GM18870 (cell line): ENCODE measurements around the gene TNNT2.

ENCODE experiments used
- ATAC-seq: cut with Tn5 transposase; IDR thresholded peaks from one replicate; pipeline ENCODE4 v1.9.1; 2021; ENCODE audit warnings: moderate library complexity; ENCODE audit not compliant: unreplicated experiment

TNNT2 gene

DNA sequence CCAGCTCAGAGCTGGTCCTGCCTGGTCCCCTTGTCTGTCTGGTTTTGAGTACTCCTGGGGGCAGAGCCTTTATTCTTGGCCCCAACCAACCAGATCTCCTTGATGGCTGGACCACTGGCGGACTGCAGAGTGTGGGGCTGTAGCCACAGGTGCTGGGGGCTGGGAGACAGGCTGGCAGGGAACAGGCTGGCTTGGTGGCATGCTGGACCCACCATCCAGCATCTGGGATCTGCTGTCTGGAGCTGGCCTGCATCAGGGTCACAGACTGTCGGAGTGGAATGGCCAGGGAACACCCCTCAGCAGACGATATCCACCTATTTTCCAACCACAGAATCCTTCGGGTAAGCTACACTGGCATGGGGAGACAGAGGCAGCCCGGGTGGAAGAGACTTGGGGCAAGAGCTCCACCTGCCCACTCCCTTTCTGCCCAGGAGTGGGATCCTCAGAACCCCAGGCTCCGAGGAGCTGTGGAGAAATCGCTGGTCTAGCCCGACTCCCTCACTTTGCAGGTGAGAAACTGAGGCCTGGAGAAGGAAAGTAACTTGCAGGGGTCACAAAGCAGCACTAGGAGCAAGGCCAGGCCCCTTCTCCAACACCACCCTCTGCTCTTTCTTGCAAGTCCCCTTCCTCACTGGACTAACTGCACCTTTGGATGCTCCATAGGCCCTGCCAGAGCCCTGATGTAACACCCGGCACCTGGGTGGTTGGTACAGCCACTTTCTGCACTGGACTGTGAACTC, 40.6 kb downstream of the TNNT2 start:
- no peak for ATAC-seq

DNA sequence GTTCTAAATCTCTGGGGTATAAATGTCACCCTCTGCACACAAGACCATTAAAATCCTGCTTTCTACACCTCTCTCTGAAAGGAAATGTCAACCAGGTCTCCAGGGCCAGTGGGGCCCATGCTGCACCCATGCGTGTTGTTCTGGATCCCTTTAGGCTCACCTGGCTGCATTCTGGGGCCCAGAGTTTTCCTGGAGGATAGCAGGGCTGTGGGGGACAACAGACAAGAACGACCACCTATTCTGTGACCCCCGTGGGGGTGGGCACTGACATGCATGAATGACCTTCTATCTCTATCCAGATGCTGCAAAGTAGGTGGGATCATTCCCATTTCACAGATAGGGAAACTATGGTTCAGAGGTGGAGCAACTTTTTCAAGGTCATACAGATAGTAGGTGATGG, 41.6 kb downstream of the TNNT2 start:
- no peak for ATAC-seq

DNA sequence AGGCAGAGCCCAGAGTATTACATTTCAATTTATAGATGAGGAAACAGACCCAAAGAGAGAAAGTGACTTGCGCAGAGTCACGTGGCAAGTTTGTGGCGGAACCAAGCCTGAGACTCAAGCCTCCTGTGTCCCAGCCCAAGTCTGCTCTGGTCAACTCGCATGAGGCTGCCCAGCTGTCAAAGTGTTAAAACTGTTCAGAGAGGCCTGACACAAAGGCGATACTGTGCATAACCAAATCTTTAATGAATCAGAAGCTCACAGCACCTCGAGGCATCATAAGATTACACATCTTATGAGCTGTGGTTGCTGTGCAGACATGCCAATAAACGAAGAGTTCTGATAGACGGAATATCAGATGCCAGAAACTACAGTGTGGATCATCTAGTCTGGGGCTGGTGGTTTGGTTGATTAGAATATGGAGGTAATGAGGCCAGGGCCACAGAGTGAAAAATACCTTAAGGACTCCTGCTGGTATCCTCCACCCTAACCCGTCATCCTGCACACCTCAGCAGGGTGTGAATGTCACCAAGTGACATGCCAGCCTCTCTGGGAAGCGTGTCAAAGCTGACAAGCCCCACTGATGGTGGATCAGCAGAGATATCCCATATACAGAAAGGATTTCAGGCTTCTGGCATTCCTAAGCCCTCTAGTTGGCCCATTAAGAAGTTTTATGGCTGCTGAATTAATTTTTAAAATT, 42.2 kb downstream of the TNNT2 start:
- no peak for ATAC-seq

DNA sequence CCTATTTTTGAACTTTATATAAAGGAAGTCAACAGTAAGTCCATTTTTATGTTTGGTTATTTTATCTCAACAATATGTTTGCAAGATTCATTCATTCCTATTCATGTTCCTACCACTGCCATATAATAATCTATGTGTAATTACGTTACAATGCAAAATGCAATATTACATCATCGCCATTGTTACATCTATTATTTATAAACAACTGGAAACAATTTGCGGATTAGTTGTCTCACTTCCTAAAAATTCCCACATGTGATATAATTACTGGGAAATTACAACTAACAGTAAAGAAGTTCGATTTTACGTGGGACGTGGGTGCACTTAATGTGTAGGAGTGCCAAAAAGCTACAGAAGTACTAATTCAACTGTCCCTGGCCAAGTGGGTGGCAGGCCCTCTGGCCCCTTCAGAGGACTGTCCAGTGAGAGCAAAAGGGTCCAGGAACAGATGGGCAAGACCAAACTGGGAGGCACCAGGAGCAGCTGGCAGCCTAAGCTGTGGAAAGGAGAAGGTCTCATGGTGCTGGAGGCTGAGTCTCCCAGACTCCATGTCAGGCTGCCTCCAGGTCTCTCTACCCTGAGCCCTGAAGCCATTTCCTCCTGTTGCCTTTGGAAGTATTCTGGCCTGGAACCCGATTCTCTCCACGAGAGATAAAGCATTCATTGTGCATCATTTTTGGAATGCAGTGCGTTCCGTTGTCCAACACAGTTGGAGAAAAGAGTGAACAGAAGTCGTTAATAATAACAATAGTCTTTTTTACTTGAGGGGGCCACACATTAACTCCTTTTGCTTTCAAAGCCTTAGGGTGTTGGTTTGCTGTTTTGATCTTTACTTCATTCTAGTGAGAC, 42.9 kb downstream of the TNNT2 start:
- no peak for ATAC-seq

DNA sequence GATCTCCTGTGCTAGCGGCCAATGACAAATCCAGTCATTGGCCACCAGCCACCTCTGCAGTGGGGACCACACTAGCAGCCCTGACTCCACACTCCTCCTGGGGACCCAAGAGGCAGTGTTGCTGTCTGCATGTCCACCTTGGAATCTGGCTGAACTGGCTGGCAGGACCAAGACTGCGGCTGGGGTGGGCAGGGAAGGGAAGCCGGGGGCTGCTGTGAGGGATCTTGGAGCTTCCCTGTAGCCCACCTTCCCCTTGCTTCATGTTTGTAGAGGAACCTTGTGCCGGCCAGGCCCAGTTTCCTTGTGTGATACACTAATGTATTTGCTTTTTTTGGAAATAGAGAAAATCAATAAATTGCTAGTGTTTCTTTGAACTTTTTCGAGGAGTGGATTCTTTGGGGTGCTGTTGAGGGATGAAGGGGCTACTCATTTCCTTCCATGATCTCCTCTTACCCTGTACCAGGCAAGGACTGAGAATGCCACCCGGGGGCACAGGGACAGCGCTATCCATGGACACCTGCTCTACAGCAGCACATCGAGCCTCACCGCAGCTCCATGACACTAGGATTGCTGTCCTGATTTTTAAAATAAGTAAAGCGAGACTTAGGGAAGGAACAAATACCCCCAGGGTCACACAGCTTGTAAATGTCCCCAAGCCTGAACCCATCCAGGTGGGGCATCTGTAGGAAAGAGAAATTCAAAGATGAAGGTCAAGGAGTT, 44.7 kb downstream of the TNNT2 start:
- no peak for ATAC-seq

DNA sequence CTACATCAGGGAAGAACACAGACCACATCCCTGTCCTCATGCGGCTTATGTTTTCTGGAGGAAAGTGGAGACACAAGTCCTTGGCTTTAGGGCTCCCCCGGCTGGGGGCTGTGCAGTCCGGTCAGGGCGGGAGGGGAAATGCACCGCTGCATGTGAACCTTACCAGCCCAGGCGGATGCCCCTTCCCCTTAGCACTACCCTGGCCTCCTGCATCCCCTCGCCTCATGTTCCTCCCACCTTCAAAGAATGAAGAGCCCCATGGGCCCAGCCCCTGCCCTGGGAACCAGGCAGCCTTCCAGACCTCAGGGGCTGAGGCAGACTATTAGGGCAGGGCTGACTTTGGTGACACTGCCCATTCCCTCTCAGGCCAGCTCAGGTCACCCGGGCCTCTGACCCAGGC, 45.5 kb downstream of the TNNT2 start:
- no peak for ATAC-seq

DNA sequence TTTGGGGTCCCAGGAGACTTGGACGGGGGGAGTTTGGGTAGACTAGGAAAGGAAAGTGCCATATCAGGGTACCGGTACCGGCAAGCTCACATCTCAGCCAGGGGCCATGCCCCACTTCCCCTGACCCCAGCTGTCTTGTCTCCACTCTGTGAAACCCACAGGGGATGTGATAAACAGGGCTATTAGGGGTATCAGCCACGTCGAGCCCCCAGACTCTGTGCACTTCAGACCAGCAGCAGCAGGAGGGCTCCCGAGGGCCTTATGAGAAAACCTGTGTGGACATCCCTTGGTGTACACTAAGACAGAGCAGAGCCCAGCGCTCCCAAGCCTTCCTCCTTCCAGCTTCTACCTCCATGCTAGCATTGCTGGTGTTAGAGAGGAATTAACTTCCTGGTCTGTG, 46.3 kb downstream of the TNNT2 start:
- ATAC-seq = no peak

DNA sequence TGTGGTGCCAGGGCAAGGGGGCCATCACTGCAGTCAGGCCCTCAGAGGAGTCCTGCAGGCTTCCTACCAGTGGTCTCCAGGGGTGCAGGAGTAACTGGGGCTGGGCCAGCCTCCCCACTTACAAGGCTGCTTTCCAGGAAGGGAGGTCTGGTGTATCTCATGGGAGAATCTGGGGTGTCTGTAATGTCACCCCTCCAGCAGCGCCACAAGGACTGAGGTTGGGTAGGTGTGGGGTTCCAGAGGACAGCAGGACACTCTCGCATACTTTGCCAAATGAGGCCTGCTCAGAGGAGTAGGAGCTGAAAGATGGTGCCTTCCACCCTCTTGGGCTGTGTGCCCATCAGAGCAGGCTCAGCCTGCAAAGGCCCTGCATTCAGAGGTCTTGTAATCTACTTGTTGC, 46.9 kb downstream of the TNNT2 start:
- no peak for ATAC-seq

DNA sequence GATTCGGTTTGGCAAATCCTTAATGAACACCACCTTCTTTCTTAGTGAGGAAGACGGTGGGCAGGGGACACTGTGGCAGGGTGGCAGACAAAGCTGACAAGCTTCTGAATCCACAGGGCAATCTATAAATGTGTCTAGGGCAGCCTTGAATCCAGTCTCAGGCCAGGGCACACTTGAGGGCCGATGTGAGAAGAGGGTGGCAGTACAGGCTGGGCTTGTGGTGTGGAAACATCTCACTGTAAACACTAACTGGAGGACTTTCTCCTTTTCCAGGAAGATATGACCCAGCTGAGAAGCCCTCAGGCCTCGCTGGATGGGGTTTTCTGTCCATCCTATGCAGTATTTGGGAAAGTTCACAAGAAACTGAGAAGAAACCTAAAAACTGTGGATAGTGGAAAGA, 47.7 kb downstream of the TNNT2 start:
- no peak for ATAC-seq

DNA sequence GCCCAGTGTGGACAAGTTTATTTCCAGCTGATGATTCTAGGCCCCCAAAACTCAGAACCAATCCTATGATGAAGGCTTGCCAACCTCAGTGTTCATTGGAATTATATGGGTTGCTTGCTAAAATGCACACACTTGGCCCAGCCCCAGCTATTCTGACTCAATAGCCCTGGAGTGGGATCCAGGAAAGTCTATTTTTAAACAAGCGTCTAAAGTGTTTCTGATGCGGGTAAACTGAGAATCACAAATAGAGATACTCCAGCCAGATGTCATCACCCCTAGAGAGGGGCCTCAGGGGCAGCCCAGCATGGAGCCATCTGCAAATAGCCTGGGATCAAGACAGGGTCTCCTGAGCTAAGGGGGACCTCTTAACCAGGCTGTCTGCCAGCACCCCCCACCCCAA, 48.2 kb downstream of the TNNT2 start:
- ATAC-seq = no peak

DNA sequence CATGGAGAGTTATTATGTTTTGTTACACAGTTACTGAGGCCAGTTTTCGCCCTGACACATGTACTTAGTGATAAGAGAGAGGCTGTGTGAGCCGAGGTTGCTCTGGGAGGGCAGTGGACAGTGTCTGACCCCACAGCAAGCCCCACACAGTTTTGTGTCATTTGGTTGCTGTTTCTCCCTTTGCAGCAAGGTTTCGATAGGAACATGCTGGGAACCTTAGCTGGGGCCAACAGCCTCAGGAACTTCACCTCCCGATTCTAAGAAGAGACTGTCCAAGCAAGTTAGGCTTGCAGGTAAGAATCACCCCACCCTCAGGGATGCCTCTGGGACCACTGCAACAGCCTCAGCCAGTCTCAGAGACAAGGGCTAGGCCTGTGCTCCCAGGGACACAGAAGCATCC, 48.9 kb downstream of the TNNT2 start:
- no peak for ATAC-seq

DNA sequence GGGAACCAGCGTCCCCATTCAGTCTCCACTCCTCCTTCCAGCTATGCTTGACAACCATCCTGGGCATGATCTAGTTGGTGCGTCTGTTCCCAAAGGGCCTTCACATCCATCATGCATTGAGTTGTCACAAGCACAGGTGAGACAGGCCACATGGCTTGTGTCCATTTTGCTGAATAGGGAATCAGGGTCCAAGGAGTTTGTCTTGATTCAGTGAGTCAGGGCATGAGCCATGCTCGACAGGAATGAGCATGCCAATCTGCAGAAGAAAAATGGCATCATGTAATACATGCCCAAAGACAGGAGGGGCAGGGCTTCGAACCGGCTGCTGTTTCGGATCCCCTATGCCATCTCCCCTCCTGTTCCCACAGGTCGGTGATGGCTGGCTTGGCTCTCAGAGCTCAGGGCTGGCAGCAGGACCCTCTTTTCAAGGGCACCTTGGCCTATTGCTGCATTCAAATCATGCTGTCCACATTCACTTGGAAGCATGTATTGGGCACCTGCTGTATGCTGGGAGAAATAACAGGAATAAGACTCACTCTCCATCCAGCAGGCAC, 49.7 kb downstream of the TNNT2 start:
- ATAC-seq = no peak

DNA sequence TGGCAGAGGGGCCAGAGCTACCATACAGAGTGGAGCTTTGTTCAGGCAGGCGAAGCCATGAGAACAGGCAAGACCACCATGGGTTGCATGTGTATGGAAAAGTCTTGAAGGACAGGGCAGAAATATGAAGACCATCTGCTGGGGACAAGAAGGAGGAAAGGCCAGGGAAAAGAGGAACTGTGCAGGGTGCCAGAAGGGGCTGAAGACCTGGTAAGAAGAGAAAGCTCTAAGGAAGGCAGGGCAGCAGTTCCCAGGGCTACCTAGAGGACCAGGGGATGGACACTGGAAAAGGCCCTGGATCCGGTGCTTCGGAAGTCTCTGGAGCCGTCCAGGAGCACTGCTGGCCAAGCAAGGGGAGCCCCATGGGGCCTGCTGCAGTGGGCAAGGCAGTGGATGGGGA, 50.8 kb downstream of the TNNT2 start:
- no peak for ATAC-seq

DNA sequence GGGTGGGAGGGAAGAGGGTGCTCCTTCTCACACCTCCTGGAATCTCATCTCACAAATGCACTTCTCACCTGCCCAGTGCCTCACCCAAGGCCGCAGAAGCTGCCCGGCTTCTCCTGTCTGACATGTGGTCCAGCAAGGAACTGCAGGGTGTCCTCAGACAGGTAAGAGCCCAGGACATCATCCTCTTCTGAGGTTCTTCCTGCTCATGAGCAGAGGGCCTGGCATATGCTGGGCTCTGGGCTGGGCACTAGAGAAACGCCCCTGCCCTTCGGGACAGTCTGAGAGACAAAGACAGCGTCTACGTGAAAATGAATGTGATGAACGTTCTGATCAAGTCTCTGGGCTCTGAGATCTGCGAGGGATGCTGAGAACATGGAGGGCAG, 51.8 kb downstream of the TNNT2 start:
- ATAC-seq = no peak

DNA sequence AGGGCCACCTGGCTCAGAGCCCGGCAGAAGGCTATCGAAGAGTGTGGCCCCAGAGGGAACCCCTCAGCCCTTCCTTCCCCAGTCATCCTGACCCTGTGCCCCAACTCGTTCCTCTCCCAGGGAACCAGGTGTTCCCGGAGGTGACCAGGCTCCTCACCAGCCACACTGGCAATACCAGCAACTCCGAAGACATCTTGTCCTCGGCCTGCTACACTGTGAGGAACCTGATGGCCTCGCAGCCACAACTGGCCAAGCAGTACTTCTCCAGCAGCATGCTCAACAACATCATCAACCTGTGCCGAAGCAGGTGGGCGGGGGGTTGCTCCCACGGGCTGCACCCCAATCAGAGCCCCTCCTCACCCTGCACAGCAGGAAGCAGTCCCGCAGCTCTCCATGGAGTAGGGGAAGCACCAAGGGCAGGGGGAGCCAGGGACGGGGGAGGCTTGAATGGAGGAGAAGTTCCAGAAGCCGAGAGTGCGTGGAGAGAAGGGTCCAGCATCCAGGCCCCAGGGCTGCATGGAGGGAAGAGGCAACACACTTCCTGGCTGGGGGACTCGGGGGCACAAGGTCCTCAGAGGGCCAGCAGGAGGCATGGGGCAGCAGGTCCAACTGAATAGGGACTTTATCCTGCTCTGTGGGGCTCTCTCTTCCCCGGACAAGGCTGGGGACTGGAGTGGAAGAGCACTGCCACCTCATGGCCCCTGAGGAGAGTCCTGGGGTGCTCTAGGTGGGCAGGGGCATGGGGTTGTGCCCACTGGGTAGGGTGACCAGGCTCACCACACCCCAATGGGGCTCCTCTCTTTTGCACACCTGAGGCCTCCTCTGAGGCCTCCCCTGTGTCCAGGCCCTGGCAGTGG, 52.4 kb downstream of the TNNT2 start:
- ATAC-seq = no peak

DNA sequence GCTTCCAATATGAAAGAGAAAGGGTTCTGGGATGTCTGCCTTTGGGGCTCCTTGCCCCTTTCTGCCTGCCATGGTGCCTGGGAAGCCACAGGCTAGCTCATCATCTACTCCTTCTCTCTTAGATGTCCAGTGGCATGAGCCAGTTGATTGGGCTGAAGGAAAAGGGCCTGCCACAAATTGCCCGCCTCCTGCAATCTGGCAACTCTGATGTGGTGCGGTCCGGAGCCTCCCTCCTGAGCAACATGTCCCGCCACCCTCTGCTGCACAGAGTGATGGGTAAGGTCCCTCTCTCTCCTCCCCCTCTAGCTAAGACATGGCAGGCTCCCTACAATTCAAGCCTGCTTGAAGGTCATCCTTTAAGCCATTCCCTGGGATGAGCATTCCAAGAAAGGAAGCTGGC, 53.2 kb downstream of the TNNT2 start:
- no peak for ATAC-seq

DNA sequence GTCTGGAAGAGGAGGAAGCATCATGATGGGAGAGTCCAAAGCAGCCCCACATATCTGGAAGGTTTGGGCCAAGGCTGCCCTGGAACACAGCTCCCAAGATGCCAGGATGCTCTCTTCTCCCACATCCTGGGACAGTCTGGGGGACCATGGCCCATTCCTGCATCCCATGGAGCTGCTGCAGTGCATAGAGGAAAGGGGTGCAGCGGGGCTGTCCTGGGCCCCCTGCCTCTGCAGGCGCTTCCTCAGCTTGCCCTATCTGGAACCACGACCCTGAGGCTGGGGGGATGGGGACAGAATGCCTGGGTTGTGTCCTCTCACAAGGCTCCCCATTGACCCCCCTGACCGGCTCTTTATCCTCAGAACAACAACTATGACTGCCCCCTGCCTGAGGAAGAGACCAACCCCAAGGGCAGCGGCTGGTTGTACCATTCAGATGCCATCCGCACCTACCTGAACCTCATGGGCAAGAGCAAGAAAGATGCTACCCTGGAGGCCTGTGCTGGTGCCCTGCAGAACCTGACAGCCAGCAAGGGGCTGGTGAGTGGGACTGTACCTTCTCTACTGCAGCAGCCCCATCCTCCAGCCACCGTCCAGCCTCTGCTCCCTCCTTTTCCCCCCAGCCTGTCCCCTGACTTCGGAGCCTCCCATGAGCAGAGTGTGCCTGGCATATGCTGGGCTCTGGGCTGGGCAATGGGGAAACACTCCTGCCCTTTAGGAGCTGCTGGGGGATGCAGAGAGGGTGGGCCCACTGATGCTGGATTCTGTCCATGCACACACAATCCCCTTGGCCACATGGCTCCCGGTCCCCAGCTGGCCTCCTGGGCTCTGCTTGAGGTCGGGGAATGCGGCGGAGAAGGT, 54.6 kb downstream of the TNNT2 start:
- no peak for ATAC-seq

DNA sequence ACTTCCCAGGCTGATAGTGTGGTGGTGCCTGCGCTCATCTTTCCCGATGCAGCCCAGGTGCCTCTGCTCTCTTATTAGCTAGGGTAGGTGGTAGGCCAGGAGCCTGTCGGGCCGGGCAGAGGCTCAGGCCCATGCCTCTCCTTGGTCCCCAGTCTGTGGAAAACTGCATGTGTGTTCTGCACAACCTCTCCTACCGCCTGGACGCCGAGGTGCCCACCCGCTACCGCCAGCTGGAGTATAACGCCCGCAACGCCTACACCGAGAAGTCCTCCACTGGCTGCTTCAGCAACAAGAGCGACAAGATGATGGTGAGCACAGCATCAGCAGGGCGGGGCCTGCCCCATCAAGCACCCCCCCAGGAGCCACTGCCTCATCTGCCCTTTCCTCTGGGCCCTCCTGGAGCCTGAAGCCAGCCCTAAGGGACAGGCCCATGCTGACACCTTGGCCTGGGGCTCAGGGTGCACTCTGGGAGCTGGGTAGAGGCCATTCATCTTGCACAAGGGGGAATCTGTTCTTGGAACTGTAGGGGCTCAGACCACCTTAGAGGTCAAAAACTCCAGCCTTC, 55.6 kb downstream of the TNNT2 start:
- ATAC-seq = no peak
